CD4-positive, alpha-beta T cell treated with Interleukin-4 for 1 hour (primary cell): ENCODE data around the gene DNM3.

Experiments
- DNase-seq, 2 donors: peaks; one replicate each; pipeline ENCODE4 v3.0.0-alpha.2; 2020 to 2022

The DNM3 gene

DNA sequence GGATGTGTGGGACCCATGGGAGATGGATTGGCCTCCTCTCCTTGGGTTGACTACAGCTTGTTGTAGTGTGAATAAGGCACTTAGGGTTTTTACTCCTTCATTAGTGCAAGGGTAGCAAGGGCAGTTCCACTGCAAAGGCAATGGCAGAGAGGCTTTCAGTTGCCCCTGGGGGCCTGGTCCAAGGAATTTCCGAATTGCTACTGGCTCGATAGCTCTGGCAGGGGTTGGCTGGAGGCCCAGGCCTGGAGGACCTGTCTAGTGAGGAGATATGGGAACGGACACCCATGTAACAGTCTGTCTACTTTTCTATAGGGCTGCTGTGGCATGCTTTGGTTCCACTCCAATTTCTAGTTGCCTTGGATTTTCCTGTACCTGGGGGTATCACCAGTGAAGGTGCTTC is 360.3 kb downstream of the DNM3 start:
- DNase-seq, result no peak

DNA sequence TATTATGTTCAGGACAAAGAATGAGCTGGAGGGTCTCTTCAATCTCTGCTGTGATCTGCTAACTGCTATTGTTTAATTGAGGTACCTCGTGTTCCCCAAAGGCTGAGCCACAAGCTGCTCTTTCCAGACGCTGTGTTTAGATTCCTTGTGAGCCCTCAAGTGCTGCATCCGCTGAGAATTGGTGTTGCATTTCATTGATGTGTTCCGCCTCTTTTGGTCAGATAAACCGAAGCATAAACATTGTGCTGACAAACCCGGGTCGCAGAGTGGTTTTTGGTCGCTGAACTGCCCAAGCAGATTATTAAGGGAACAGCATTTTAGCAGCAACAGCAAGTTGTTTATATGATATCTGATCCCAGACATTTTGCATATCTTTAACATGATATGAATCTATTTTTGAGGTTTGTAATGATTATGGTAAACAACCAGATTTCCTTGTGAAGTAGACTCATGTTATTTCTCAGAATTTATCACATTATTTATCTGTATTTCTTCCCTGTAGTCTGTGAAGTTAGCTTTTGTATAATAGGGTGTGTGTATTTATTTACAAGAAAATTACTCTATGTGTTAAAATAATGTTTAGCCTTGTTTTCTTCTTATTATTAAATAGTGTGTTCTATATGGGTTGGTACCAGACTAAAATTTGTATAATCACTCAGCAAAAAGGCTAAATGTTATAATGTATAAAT is 362.0 kb downstream of the DNM3 start:
- peak in 1 of 2 donors; percentile 24 for DNase-seq

DNA sequence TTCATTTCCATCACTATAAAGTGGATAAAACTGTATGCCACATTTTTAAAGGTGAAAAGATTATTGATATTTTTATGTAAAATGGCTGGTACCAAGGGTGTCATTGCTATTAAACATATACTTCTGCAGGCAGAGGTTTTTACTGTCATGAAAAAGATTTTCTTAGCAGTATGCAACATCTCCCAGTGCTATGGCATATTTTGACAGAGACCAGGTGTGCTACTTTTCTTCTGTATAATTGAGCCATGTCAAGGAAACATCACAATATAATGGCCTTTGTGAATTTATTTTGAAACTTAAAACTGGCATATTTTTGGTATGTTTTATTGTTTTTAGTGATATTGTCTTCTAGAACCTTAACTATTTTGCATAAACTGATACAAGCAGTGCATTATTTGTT is 362.6 kb downstream of the DNM3 start:
- DNase-seq, result no peak

DNA sequence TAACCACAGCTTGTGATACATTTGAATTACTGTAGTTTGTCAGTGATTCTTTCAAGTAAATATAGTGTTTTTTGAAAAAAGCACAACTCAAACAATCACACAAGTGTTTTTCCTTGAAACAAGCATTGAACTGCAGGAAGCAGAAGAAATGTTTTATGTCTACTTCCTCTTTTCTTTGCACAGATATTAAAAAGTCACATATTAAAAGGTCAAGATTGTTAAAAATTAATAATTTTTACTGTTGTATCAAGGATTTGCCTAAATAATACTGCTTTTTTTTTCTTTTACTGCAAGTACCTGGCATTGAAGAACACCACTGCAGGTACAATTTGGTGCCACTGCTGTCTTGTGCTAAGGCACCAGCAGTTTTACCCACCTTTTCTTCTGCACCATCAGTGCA is 365.0 kb downstream of the DNM3 start:
- no peak for DNase-seq

DNA sequence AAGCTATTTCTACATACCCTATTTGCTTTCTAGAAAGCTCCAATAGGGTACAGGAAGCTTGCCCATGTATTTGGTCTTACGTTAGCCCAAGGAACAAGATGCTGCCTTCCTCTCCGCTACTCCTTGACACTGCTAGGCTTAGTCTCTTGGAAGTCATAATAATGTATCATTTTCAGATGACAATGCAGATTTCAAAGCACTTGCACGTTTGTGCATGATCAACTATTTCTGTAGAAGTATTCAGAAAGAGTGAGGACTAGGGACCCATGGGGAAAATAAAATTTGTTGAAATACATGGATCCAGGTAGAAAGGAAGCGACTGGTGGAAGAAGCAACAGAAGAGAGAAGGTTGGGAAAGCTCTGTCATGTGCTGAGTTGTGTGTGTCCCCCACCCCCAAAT is 367.3 kb downstream of the DNM3 start:
- no peak for DNase-seq

DNA sequence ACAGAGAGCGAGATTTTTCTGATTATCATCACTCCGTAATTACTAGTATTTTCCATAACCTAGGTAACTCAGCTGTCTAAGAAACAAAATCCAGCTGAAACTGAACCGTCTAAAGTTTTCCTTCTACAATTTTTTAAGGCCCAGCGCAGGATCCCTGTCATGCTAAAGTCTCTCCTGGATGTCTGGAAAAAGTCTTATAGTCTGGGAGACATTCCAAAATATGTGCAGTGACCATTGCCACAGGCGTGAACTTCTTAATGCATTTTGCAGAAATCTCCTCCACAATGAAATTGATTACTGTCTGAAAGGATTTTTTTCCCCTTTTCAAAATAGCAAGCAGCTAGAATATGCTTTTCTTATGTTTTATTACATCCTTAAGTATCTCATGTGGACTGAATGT is 369.9 kb downstream of the DNM3 start:
- DNase-seq, result no peak

DNA sequence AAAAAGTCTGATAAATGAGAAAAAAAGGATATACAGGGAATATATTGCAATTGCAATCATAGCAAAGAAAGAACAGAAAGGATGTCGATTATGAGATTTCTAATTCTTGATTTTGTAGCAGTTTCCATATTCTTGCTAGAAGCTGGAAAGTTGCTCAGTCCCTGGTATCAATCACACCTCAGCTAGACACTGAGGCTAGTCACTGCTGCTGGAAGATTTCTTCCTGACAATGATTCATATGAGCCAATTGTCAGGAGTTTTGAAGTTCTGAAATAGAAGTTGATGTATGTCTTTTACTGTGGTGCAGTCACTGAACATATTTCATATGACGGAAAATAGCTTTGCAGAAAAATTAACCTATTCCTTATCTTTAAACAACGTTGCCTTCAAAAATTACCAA is 370.8 kb downstream of the DNM3 start:
- no peak for DNase-seq

DNA sequence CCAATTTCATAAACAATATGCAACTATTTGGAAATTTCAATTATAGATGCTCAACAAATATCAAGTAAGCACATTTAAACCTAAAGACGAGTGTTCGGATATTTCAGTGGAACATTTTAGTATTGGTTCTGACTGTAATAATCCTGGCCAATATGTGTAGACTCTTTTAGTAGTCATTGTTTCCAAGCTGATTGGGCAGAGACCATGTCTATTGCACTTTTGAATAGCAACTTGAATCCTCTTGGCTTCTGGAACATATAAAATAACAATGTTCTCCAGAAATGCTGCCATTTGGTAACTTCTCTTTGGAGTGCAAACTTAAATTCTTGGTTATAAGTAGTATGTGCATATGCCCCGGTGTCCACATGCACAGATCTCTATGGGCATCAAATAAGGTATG is 373.7 kb downstream of the DNM3 start:
- DNase-seq, result no peak

DNA sequence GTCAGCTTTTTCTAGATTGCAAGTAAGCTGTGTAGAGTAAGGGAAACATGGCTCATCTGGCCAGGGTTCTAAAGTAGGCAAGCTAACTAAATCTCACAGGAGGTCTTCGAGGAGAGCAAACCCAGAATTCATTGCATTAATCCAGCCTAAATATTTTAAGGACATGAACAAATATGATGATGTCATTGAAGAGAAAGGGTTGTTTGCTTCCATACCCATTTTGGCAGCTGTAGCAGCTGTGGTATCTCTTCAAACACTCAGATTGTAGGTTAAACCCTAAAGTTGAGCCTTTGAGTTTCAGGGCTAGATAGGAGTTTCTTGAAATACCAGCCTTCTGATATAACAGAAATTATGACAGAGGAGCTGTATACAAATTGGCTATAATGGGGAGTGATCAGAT is 378.7 kb downstream of the DNM3 start:
- no peak for DNase-seq

DNA sequence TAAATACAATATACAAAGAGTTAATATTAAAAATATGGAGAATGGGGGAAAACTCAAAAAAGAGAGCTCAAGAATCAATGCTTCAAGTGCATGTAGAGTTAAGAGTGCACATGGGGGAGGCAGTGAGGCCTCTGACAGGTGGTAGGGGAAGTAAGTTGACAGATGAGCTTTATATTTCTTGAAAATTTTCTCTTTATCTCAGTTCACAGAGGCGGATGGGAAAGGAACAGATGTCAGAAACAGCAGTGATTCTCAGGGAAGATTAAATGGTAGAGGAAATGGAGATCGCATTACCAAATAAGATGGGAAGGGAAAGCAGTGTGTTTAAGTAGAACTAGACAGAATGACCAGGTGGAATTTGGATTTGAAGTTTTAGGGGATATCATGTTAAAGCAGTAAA is 379.1 kb downstream of the DNM3 start:
- DNase-seq, result no peak

DNA sequence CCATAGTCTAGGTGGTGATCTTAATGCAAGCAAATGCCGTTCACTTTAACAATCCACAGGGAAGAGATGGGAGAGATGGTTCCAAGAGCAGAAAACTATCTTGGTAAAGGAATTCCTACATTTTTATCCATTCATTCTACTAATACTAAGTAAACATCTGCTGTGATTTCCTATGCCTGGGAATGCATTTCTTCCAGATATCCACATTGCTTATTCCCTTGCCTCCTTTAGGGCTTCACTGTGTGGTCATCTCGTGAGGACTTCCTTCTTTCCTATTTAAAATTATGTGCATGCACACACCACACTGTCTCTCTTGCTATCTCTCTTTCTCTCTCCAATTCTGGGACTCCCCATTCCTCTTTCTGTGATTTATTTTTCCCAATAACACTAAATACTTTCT is 380.1 kb downstream of the DNM3 start:
- DNase-seq, result no peak

DNA sequence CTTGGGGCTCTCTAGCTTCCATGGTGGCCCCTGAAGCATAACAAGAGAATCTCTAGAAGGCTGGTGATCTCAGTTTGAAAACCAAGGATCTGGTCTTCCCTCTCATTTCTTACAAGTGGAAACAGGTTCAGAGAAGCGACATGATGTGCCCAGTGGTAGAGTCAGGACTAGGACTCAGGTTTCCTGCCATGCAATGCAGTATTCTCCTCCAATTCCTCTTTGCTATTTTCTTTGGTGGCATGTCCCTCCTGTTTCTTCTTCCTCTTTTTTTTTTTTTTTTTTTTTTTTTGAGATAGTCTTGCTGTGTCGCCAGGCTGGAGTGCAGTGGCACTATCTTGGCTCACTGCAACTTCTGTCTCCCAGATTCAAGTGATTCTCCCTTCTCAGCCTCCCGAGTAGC is 383.6 kb downstream of the DNM3 start:
- no peak for DNase-seq

DNA sequence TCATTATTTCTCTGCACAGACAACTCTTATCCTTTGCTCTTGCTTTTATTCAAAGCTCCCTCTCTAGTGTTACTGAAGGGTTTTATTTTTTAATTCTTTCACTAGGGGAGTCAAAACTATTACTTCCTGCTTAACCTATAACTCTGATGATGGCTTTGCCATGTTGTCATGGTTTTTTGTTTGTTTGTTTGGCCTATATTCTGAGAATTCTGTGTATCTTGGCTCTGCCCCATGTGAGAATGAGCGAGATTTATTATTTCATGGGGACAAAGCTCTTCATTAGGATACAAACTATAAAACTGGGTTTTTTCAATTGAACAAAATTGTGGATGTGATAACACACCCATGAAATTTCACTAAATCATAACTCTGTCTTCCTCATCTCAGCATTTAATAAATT is 388.6 kb downstream of the DNM3 start:
- DNase-seq, result no peak

DNA sequence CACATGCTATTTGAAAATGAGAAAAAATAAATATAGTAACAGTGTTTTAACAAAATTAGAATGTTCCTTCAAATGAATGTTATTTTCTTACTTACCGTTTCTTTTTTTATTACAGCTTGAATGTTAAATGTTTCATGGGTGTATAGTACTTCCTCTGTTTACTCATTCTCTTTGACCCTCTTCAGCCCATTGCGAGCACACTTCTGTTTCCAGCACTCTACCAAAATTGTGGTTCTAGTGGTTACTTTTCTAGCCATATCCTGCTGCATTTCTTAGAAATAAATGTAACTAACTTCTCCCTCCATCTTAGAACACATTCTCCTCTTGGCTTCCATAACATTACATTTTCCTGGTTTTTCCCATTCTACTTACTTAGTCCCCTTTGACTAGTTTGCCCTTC is 389.2 kb downstream of the DNM3 start:
- no peak for DNase-seq

DNA sequence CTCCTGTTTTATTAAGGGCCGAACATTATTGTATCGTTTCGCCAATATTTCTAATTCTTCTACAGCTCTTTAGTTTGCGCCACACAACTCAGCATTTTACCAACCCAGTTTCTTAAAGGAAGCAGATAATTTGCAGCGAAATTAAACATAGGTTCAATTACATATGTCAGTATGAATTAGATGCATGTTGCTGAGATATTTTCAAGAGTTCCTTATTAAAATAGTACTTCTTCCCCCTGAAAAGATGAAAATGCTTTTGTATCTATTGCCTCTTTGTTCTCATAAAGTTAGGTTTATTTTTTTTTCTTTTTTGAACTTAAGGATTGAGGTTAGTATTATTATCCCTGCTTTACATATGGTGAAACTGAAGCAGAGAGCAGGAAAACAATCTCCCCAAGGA is 395.7 kb downstream of the DNM3 start:
- no peak for DNase-seq

DNA sequence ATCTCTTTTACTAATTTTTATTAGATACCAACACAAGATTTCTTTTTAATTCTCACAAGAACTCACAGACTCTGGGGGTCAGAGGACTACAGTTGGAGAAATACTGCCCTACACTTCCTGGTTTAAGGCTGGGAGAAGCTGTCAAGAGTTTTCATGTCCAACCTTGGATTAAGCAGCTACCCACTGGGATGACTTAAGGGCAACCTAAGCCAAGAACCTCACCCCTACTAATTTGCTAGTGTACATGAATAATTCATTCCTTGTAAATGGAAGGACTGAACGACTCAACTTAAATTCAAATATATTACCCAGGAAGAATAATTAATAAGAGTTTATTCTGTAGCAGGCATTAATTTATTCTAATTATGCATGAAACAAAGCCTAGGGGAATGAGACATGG is 396.9 kb downstream of the DNM3 start:
- no peak for DNase-seq

DNA sequence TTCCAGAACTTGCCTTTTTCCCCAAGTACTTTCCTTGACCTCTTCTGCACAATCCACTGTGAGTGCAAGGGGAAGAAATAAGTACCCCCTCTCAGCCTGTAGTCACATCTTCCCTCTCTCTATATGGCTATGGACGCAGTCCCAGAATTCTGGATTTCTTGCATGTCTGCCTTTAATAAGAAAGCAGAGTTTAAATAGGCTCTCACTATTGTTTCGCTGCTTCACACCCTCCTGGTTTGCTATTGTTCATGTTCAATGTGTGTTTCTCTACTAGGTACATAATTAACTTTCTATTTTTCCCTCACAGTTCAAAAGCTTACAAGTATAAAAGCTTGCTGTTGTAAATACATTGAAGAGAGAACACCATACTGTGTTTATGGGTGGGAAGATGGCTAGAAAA is 397.7 kb downstream of the DNM3 start:
- DNase-seq, result no peak

DNA sequence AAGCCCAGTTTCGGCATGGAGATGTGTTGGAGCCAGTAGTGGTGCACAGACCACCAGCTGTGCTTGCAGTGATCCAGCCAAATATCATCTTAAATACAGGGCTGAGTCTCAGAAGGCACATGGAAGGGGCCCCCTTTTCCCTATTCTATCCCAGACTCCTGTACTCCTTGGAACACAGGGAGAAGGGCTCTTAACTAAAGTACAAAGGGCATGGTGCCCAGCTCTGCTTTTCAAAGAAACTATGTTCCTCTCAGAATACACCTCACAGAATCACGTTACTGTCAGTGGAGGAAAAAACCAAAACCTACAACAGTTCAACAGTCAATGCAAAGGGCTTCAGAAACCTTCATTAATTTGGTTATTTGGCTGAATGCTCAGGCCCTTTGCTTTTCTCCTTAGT is 398.6 kb downstream of the DNM3 start:
- DNase-seq, result no peak

DNA sequence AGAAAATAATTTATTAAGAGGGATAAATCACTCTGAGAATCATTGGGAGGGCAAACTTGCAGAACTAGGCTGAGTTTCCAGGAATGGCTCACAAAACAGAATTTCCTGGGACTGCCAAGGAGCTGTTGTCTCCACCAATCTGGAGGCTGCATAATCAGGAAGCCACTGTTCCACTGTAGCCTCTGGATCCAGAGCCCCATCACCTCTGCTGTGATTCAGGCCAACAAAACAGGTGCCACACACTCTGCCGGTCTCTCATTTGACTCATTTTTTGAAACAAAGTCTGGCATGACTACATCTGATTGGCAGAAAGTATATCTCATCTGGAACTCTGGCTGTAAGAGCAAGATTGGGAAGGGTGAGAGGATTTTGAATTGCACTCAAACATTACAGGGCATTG is 400.2 kb downstream of the DNM3 start:
- DNase-seq, result no peak

DNA sequence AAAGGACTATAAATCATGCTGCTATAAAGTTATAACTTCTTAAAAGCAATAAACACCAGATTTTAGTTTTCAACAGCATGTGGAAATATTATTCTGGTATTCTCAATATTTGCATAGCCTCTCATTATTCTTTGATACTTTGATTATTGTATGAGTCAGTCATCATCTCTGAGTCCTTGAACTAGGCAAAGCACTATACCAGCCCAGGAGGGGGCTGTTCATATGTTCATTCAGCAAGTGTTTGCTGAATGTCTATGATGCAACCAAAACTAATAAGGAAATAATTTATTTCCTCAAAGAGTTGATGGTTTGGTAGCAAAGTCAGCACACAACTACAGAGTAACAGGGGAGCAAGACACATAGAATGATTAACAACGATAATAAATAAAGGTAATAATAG is 403.6 kb downstream of the DNM3 start:
- no peak for DNase-seq

DNA sequence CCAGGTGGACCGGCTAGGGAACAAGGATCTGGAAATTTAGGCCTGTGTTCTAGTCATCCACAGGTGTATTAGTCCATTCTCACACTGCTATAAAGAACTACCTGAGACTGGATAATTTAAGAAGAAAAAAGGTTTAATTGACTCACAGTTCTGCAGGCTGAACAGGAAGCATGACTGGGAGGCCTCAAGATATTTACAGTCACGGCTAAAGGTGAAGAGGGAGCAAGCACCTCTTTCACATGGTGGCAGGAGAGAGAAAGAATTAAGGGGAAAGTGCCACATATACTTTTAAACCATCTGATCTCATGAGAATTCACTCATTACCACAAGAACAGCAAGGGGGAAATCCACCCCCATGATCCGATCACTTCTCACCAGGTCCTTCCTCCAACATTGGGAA is 404.5 kb downstream of the DNM3 start:
- DNase-seq, result no peak

DNA sequence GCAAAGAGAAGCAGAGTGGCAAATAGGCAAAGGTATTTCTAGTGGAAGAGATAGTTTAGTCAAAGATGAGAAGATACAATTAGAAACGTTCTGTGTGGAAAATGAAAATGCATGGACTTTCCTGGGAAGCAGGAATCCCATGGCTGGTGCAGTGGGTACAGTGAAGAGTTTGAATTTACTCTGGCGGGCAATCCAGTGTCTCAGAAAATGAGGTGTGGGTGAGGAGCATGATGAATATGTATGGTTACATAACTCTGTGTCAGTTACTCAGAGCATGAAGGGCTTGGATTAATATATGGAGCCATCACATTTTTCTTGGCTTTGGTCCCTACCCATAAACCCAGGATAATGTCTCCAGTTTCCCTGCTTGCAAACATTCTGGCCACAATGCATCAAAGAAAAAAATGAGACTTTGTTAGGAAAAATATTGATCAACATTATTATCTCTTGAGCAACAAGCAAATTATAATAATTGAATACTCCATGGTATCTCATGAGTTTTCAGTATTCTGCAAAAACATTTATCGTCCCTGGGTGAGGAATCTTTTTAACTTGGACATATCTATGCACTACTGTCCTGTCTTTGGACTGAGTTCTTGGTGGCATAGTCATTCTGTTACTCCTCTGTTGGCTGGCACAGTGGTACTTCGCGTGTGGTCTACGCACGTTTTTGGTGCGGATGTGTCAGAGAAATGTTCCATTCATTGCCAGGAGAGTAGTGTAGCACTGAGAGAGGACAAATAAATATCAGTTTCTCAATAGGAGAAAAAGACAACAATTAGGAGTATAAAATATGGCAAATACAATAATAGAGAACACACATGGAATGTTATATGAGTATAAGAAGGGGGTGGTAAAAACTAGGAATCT is 405.5 kb downstream of the DNM3 start:
- DNase-seq, result no peak

DNA sequence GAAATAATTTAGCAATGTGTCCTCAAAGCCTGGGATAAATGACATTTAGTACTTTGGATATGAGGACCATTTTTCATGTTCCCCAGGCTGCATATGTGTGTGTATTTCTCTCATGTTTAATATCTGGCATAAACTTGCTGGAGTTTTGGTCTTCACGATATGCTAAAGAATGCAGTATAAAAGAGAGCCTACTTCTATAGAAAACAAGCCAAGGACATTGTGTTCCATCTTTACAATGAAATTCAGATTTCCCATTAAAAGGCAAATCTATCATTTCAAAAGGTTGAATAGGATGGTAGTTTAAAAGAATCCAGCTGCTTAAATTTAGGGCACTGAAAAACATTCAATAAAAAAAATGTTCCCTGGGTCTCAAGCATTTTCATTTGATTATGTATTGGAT is 410.2 kb downstream of the DNM3 start:
- DNase-seq, result no peak

DNA sequence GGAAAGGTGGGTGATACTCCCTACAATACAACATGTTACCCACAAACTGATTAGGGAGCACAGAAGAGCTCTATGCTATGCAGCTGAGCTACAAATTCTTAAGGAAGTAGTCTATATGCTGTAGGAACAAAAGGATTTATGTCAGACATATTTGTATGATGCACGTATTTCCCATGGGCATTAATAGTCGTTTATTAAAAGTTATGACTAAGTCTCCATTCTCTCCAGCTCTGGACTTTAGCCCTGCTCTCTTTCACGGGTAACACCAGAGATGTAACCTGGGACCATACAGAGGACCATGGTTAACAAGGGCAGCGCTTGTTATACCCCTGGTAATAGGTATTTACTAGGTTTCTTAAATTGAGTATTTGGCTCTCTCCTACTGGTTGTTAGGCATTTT is 411.0 kb downstream of the DNM3 start:
- DNase-seq, result no peak

DNA sequence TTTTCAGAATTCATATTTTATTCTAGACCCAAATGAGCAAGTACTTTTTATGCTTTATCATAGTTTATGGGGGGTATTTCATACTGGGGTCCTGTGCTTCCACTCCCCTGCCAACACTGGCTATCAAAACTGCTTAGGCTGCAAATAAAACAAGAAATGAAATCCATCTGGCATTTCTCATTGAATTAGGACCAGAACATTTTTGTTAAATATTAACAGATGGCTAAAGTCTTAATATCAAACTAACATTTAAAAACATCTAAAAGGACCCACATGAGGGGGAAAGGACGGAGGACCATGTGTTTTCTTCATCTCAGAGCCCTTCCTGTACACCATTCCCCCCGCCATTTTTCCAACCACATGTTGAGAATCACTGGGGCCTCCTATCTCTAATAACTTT is 411.7 kb downstream of the DNM3 start:
- DNase-seq, result no peak
